Measurements from ENCODE around the gene SORCS1.

DNA sequence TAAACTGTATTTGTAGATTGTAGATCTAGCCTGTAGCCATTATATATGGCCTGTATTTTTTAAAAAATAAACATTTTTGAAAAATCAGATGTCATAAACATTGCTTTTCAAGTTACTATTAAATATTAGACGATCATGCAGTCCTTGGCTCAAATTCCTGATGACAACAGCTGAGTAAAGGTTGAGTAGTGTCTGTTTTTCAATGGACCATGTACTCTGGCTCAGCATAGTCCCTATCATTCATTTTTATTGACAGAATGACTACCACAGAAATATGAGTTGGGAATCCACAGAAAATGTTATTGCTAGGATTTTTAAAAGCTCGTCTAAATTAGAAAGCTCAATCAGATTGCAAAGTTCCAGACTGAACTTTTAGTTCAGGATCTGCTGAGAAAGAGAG is 145.4 kb downstream of the SORCS1 start:
- TF ChIP-seq, protein P1, sequence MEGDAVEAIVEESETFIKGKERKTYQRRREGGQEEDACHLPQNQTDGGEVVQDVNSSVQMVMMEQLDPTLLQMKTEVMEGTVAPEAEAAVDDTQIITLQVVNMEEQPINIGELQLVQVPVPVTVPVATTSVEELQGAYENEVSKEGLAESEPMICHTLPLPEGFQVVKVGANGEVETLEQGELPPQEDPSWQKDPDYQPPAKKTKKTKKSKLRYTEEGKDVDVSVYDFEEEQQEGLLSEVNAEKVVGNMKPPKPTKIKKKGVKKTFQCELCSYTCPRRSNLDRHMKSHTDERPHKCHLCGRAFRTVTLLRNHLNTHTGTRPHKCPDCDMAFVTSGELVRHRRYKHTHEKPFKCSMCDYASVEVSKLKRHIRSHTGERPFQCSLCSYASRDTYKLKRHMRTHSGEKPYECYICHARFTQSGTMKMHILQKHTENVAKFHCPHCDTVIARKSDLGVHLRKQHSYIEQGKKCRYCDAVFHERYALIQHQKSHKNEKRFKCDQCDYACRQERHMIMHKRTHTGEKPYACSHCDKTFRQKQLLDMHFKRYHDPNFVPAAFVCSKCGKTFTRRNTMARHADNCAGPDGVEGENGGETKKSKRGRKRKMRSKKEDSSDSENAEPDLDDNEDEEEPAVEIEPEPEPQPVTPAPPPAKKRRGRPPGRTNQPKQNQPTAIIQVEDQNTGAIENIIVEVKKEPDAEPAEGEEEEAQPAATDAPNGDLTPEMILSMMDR (IDR thresholded peaks at IDR 0.05): no peak
- TF ChIP-seq POLR2AphosphoS5 (IDR thresholded peaks at IDR 0.05): no peak

All from prostate gland (tissue), 2 donors.